Raji (cell line): ENCODE results near the gene RBBP7.

Source experiments
- POLR2A ChIP-seq: IDR thresholded peaks from 2 replicates; pipeline ENCODE4 v1.6.1; 2011; ENCODE audit warnings: low read depth, low read length, control low read depth; ENCODE audit not compliant: insufficient read depth

The RBBP7 gene

GRCh38 chrX:16842684-16843083 lies 27.5 kb downstream of the RBBP7 start:
- TF ChIP-seq POLR2A: no peak

GRCh38 chrX:16839852-16840460 lies 30.2 kb downstream of the RBBP7 start:
- no peak for TF ChIP-seq POLR2A

- no peak for TF ChIP-seq POLR2A
Observed at GRCh38 chrX:16839219-16839851, 30.8 kb downstream of the RBBP7 start.

- no peak for TF ChIP-seq POLR2A
Observed at GRCh38 chrX:16838202-16839066, 31.7 kb downstream of the RBBP7 start.

GRCh38 chrX:16836371-16836770 lies 33.8 kb downstream of the RBBP7 start:
- TF ChIP-seq POLR2A: no peak

- no peak for TF ChIP-seq POLR2A
Observed at GRCh38 chrX:16834806-16835205, 35.4 kb downstream of the RBBP7 start.

- no peak for TF ChIP-seq POLR2A
Observed at GRCh38 chrX:16832301-16832700, 37.9 kb downstream of the RBBP7 start.

- no peak for TF ChIP-seq POLR2A
Observed at GRCh38 chrX:16828124-16828908, 41.8 kb downstream of the RBBP7 start.

- no peak for TF ChIP-seq POLR2A
Observed at GRCh38 chrX:16827225-16827624, 42.9 kb downstream of the RBBP7 start.

GRCh38 chrX:16826207-16826606 lies 44.0 kb downstream of the RBBP7 start:
- no peak for TF ChIP-seq POLR2A

- TF ChIP-seq POLR2A: no peak
Observed at GRCh38 chrX:16825264-16826035, 44.7 kb downstream of the RBBP7 start.

GRCh38 chrX:16822723-16823122 lies 47.4 kb downstream of the RBBP7 start:
- no peak for TF ChIP-seq POLR2A

- TF ChIP-seq POLR2A: no peak
Observed at GRCh38 chrX:16819634-16820033, 50.5 kb downstream of the RBBP7 start.

GRCh38 chrX:16814597-16814996 lies 55.6 kb downstream of the RBBP7 start:
- no peak for TF ChIP-seq POLR2A

GRCh38 chrX:16807976-16808542 lies 62.1 kb downstream of the RBBP7 start:
- TF ChIP-seq POLR2A: no peak

GRCh38 chrX:16807548-16807947 lies 62.6 kb downstream of the RBBP7 start:
- no peak for TF ChIP-seq POLR2A
